GM12878 (cell line): Measurements from ENCODE around the gene GDE1. TPM values are rescaled to one million over a fixed set of nuclear protein-coding genes. Genes with fewer than 3 reads are reported as not detected.
A peak's percentile ranks its signal among the peaks of the same experiment; 100 is the strongest.

Experiments
- BACH1 ChIP-seq: fragments of 450-650 bp; IDR thresholded peaks from 2 replicates; pipeline ENCODE4 v1.6.1; 2017; ENCODE audit warnings: mild to moderate bottlenecking, borderline replicate concordance
- CBX3 ChIP-seq: fragments of 200-600 bp; sonication (generic); IDR thresholded peaks from 2 replicates; pipeline ENCODE4 v1.6.1; 2016; ENCODE audit warnings: low read depth, borderline replicate concordance
- ESRRA ChIP-seq: IDR thresholded peaks from 2 replicates; pipeline ENCODE4 v1.6.1; 2012; ENCODE audit warnings: mild to moderate bottlenecking, low read length, improper control_type of control experiment
- GATAD2B ChIP-seq: fragments of 450-650 bp; conservative IDR thresholded peaks from 2 replicates; pipeline ENCODE4 v1.6.1; 2017; ENCODE audit warnings: low read depth, mild to moderate bottlenecking, moderate library complexity
- HDGF ChIP-seq: fragments of 450-650 bp; IDR thresholded peaks from 2 replicates; pipeline ENCODE4 v1.6.1; 2016; ENCODE audit warnings: antibody characterized with exemption
- IKZF2 ChIP-seq, 2 experiments: fragments of 450-650 bp; IDR thresholded peaks; 2 replicates each; pipeline ENCODE4 v1.6.1; 2017; ENCODE audit warnings: mild to moderate bottlenecking in 2 of 2, moderate library complexity in 2 of 2
- JUND ChIP-seq: IDR thresholded peaks from 2 replicates; pipeline ENCODE4 v1.6.1; 2012; ENCODE audit warnings: low read depth, mild to moderate bottlenecking, low read length, improper control_type of control experiment, moderate library complexity
- MYC ChIP-seq: IDR thresholded peaks from 2 replicates; pipeline ENCODE4 v1.6.1; 2011; ENCODE audit warnings: mild to moderate bottlenecking, low read length, moderate library complexity, inconsistent platforms; ENCODE audit not compliant: insufficient read depth, insufficient replicate concordance, insufficient read length, severe bottlenecking
- NR2C2 ChIP-seq: IDR thresholded peaks from 2 replicates; pipeline ENCODE4 v1.6.1; 2011; ENCODE audit warnings: borderline replicate concordance, low read depth; ENCODE audit not compliant: control insufficient read depth, insufficient read length
- POLR2AphosphoS2 ChIP-seq: IDR thresholded peaks from 2 replicates; pipeline ENCODE4 v1.6.1; 2011; ENCODE audit warnings: low read depth, mild to moderate bottlenecking, low read length, improper control_type of control experiment, moderate library complexity
- POU2F2 ChIP-seq: IDR thresholded peaks from 3 replicates; pipeline ENCODE4 v1.6.1; 2011; ENCODE audit warnings: low read depth, mild to moderate bottlenecking, low read length, borderline replicate concordance
- RFX5 ChIP-seq: IDR thresholded peaks from 2 replicates; pipeline ENCODE4 v1.6.1; 2011; ENCODE audit warnings: low read depth, low read length, improper control_type of control experiment
- SREBF2 ChIP-seq: IDR thresholded peaks from 2 replicates; pipeline ENCODE4 v1.6.1; 2012; ENCODE audit warnings: mild to moderate bottlenecking, low read length
- YY1 ChIP-seq: IDR thresholded peaks from 2 replicates; pipeline ENCODE4 v1.6.1; 2011; ENCODE audit warnings: low read depth, mild to moderate bottlenecking, low read length
- polyA plus RNA-seq, 11 experiments: library from polyadenylated mRNA; depleted of rRNA in 4 of 11; unstranded in 6 of 11; stranded (reverse) in 5 of 11; fragments of >200 nt; fragmentation: Nextera tagmentation in 4 of 11; fragmentation: Illumina TruSeq in 1 of 11; extraction: Ambion mirVana in 4 of 11; extraction: Trizol in 1 of 11; gene quantifications; 1 replicate in 1 of 11; 2 replicates in 10 of 11; pipeline versions ENCODE4 v1.2.1 to v1.2.3, GENCODE V29; 2011 to 2016; ENCODE audit warnings: inconsistent platforms in 2 of 11, missing spikeins in 2 of 11, low read depth in 1 of 11
- total RNA-seq, 4 experiments: library from RNA; depleted of rRNA in 3 of 4; stranded (reverse); fragments of >200 nt in 3 of 4; fragmentation: Illumina TruSeq in 1 of 4; extraction: Trizol in 1 of 4; gene quantifications; 2 replicates each; pipeline versions ENCODE4 v1.2.1 to v1.2.3, GENCODE V29; 2013 to 2021
- TF ChIP-seq, protein P1 (sequence below): fragments of 450-650 bp; formaldehyde crosslinking; IDR thresholded peaks from 2 replicates; pipeline ENCODE4 v1.4.0; 2020; ENCODE audit warnings: mild to moderate bottlenecking, moderate library complexity
- TF ChIP-seq, protein P2 (sequence below): fragments of 450-650 bp; conservative IDR thresholded peaks from 2 replicates; pipeline ENCODE4 v1.6.1; 2017; ENCODE audit warnings: mild to moderate bottlenecking, moderate library complexity
- TF ChIP-seq, protein P3 (sequence below): fragments of 450-650 bp; formaldehyde crosslinking; IDR thresholded peaks from 2 replicates; pipeline ENCODE4 v1.5.0; 2022; ENCODE audit warnings: mild to moderate bottlenecking, missing genetic modification characterization

GDE1 gene
- total and polyA plus RNA-seq, 10 of the 15 experiments (the other 5 are each of a cell fraction or from before 2014, with no cell fraction given): 14.8 to 31.8 (median 21.0) TPM

- TF ChIP-seq, protein P1, sequence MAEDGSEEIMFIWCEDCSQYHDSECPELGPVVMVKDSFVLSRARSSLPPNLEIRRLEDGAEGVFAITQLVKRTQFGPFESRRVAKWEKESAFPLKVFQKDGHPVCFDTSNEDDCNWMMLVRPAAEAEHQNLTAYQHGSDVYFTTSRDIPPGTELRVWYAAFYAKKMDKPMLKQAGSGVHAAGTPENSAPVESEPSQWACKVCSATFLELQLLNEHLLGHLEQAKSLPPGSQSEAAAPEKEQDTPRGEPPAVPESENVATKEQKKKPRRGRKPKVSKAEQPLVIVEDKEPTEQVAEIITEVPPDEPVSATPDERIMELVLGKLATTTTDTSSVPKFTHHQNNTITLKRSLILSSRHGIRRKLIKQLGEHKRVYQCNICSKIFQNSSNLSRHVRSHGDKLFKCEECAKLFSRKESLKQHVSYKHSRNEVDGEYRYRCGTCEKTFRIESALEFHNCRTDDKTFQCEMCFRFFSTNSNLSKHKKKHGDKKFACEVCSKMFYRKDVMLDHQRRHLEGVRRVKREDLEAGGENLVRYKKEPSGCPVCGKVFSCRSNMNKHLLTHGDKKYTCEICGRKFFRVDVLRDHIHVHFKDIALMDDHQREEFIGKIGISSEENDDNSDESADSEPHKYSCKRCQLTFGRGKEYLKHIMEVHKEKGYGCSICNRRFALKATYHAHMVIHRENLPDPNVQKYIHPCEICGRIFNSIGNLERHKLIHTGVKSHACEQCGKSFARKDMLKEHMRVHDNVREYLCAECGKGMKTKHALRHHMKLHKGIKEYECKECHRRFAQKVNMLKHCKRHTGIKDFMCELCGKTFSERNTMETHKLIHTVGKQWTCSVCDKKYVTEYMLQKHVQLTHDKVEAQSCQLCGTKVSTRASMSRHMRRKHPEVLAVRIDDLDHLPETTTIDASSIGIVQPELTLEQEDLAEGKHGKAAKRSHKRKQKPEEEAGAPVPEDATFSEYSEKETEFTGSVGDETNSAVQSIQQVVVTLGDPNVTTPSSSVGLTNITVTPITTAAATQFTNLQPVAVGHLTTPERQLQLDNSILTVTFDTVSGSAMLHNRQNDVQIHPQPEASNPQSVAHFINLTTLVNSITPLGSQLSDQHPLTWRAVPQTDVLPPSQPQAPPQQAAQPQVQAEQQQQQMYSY: no peak
- TF ChIP-seq SREBF2: no peak
- TF ChIP-seq IKZF2 (IDR thresholded peaks at IDR 0.05): no peak
- no peak for TF ChIP-seq MYC
- TF ChIP-seq NR2C2: no peak
- no peak for TF ChIP-seq RFX5
- TF ChIP-seq ESRRA: no peak
- TF ChIP-seq POLR2AphosphoS2: no peak
- TF ChIP-seq HDGF: no peak; the same call in 1 of the 2 replicates
- TF ChIP-seq GATAD2B: no peak
- TF ChIP-seq, protein P2, sequence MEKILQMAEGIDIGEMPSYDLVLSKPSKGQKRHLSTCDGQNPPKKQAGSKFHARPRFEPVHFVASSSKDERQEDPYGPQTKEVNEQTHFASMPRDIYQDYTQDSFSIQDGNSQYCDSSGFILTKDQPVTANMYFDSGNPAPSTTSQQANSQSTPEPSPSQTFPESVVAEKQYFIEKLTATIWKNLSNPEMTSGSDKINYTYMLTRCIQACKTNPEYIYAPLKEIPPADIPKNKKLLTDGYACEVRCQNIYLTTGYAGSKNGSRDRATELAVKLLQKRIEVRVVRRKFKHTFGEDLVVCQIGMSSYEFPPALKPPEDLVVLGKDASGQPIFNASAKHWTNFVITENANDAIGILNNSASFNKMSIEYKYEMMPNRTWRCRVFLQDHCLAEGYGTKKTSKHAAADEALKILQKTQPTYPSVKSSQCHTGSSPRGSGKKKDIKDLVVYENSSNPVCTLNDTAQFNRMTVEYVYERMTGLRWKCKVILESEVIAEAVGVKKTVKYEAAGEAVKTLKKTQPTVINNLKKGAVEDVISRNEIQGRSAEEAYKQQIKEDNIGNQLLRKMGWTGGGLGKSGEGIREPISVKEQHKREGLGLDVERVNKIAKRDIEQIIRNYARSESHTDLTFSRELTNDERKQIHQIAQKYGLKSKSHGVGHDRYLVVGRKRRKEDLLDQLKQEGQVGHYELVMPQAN: no peak
- no peak for TF ChIP-seq JUND
- no peak; the same call in 2 of the 3 replicates for TF ChIP-seq POU2F2
- peak; percentile 57; the same call in 1 of the 2 replicates for TF ChIP-seq YY1
- TF ChIP-seq BACH1: no peak
- TF ChIP-seq CBX3: no peak
- TF ChIP-seq, protein P3, sequence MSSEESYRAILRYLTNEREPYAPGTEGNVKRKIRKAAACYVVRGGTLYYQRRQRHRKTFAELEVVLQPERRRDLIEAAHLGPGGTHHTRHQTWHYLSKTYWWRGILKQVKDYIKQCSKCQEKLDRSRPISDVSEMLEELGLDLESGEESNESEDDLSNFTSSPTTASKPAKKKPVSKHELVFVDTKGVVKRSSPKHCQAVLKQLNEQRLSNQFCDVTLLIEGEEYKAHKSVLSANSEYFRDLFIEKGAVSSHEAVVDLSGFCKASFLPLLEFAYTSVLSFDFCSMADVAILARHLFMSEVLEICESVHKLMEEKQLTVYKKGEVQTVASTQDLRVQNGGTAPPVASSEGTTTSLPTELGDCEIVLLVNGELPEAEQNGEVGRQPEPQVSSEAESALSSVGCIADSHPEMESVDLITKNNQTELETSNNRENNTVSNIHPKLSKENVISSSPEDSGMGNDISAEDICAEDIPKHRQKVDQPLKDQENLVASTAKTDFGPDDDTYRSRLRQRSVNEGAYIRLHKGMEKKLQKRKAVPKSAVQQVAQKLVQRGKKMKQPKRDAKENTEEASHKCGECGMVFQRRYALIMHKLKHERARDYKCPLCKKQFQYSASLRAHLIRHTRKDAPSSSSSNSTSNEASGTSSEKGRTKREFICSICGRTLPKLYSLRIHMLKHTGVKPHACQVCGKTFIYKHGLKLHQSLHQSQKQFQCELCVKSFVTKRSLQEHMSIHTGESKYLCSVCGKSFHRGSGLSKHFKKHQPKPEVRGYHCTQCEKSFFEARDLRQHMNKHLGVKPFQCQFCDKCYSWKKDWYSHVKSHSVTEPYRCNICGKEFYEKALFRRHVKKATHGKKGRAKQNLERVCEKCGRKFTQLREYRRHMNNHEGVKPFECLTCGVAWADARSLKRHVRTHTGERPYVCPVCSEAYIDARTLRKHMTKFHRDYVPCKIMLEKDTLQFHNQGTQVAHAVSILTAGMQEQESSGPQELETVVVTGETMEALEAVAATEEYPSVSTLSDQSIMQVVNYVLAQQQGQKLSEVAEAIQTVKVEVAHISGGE (CRISPR knock-in tag): no peak
These were observed 34.3 kb upstream of the GDE1 start (continued) for GRCh38 chr16:19555938-19556771.
